Small intestine (tissue), 7 donors: ENCODE measurements around the gene ZSWIM6. TPM values are rescaled to one million over a fixed set of nuclear protein-coding genes. Genes with fewer than 3 reads are reported as not detected.

Experiments used
- DNase-seq, 2 donors: peaks; one replicate each; pipeline versions ENCODE4 v3.0.0 to v3.0.0-alpha.2; 2013
- FAIRE-seq: peaks from 2 replicates; lab custom pipeline; 2012; peaks lifted over from hg19 to GRCh38; lab: Jason Lieb, UNC
- H3K27ac ChIP-seq, 3 donors: one replicate each; pipeline ENCODE4 v1.5.1; 2013; ENCODE audit warnings: low read length in 2 of 3, mild to moderate bottlenecking in 2 of 3, control low read depth in 1 of 3, inconsistent platforms in 1 of 3, low read depth in 1 of 3, moderate library complexity in 1 of 3
- H3K27me3 ChIP-seq, 3 donors: one replicate each; pipeline ENCODE4 v1.6.1; 2013; ENCODE audit warnings: low read length in 3 of 3, inconsistent platforms in 1 of 3; ENCODE audit not compliant: control insufficient read depth in 3 of 3, insufficient read depth in 3 of 3
- H3K36me3 ChIP-seq, 3 donors: one replicate each; pipeline ENCODE4 v1.6.1; 2013; ENCODE audit warnings: low read length in 3 of 3, inconsistent platforms in 1 of 3, low read depth in 1 of 3, mild to moderate bottlenecking in 1 of 3, moderate library complexity in 1 of 3; ENCODE audit not compliant: control insufficient read depth in 3 of 3, insufficient read depth in 2 of 3
- H3K4me1 ChIP-seq, 3 donors: one replicate each; pipeline ENCODE4 v1.6.1; 2013; ENCODE audit warnings: low read length in 2 of 3, inconsistent platforms in 1 of 3, low read depth in 1 of 3, mild to moderate bottlenecking in 1 of 3, moderate library complexity in 1 of 3; ENCODE audit not compliant: control insufficient read depth in 3 of 3, insufficient read depth in 2 of 3
- H3K4me3 ChIP-seq, 3 donors: one replicate each; pipeline ENCODE4 v1.5.1; 2013; ENCODE audit warnings: low read length in 3 of 3, control low read depth in 1 of 3, inconsistent platforms in 1 of 3, low read depth in 1 of 3, mild to moderate bottlenecking in 1 of 3, moderate library complexity in 1 of 3
- H3K9me3 ChIP-seq, 2 donors: one replicate each; pipeline ENCODE4 v1.6.1; 2013; ENCODE audit warnings: low read depth in 1 of 2, low read length in 1 of 2; ENCODE audit not compliant: control insufficient read depth in 2 of 2, insufficient read depth in 1 of 2
- WGBS, 3 donors: extraction: QIAGEN DNeasy Blood & Tissue Kit; methylation state at CpG; one replicate each; pipeline ENCODE4 v1.1.7; 2013; 5-methylcytosine and 5-hydroxymethylcytosine counted together
- polyA plus RNA-seq, 4 donors: library from polyadenylated mRNA; stranded (reverse) in 3 of 4; unstranded in 1 of 4; fragments of 200-250 nt in 3 of 4; fragments of 120-200 nt in 1 of 4; gene quantifications; one replicate each; pipeline versions ENCODE4 v1.2.1 to v1.2.3, GENCODE V29; 2013
- donor health status: healthy with polysubstance abuse.
- donor health status: control.
- donor health status: control.
- donor health status: Bipolar disorder and iron deficiency.
- donor health status: healthy.

The ZSWIM6 gene
- polyA plus RNA-seq, 4 donors, result 3.2 to 14.6 (median 4.2) TPM

DNA sequence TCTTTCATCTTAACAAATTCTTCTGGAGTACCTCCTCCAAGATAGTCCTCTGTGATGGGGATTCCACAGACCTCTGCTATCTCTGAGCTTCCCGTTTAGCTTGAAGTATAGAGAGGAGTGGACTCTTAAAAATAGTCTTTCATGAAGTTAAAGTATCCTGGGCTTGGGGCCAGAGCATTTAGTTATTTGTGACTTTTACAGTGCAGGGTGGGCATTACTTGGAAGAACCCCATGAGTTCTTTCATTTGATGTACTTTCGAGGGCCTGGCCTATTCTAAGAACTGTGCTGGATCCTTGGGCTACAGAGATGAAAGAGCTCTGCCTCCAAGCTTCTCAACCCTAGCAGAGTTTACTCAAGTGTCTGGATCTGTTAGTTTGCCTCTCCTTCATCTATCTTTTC is 131.5 kb downstream of the ZSWIM6 start:
- H3K27me3 ChIP-seq, result no peaks in the 10 kb centered on the region
- WGBS, 3 donors, result 62 to 82% (median 68%) methylated on average over 2 of the region's 2 CpGs
- H3K36me3 ChIP-seq, result no peaks in the 10 kb centered on the region
- no peak for DNase-seq
- no peak overlapping the region for H3K27ac ChIP-seq
- no peak for FAIRE-seq
- H3K4me1 ChIP-seq, result peaks cover 4 to 15% (median 7%) of the 10 kb centered on the region in 3 donors
- H3K4me3 ChIP-seq, result no peak overlapping the region
- H3K9me3 ChIP-seq, result no peaks in the 10 kb centered on the region

DNA sequence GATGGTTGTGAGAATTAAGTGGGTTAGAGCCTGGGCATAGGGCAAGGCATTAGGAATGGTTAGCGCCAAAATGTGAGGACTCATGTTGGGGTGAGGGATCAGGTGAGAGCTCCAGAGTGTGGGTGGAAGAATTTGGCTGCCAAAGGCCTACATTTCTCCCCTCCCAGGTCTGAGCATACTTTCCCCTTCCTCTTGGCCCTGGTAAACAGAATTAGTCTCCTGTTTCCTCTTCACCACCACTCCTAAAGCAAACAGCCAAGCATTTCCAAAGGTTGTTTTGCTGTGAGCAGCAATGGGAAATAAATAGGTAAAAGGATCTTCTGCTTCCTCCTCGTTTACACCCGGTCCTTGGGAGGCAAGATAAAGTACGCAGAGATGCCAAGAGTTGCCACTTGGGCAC is 132.5 kb downstream of the ZSWIM6 start:
- Histone ChIP-seq H3K4me3 (no peak overlapping the region), H3K36me3 (no peaks in the 10 kb centered on the region), H3K27me3 (no peaks in the 10 kb centered on the region), H3K27ac (peak overlapping the region in 1 of 3 donors; percentile 39), H3K9me3 (no peaks in the 10 kb centered on the region), H3K4me1 (peaks cover 4 to 15% (median 7%) of the 10 kb centered on the region in 3 donors)
- FAIRE-seq (no peak), DNase-seq (peak in 1 of 2 donors; percentile 46)
- WGBS, 3 donors, result 38 to 68% (median 60%) methylated on average over 4 of the region's 4 CpGs

GRCh38 chr5:61465066-61465465 is 133.0 kb downstream of the ZSWIM6 start:
- FAIRE-seq, result no peak
- Histone ChIP-seq H3K27me3 (no peaks in the 10 kb centered on the region), H3K4me3 (no peak overlapping the region), H3K27ac (no peak overlapping the region), H3K4me1 (peaks cover 4 to 15% (median 7%) of the 10 kb centered on the region in 3 donors), H3K36me3 (no peaks in the 10 kb centered on the region), H3K9me3 (no peaks in the 10 kb centered on the region)
- DNase-seq, result no peak
- 74 to 97% (median 95%) methylated on average over 1 of the region's 1 CpG for WGBS, 3 donors

- H3K9me3 ChIP-seq, result no peaks in the 10 kb centered on the region
- 93 to 100% (median 100%) methylated on average over 1 of the region's 1 CpG for WGBS, 3 donors
- no peak overlapping the region for H3K27ac ChIP-seq
- peaks cover 4 to 15% (median 7%) of the 10 kb centered on the region in 3 donors for H3K4me1 ChIP-seq
- no peak overlapping the region for H3K4me3 ChIP-seq
- DNase-seq (no peak), FAIRE-seq (no peak)
- H3K36me3 ChIP-seq, result no peaks in the 10 kb centered on the region
- H3K27me3 ChIP-seq, result no peaks in the 10 kb centered on the region
These were observed 133.4 kb downstream of the ZSWIM6 start for GRCh38 chr5:61465496-61465895.

- FAIRE-seq, result no peak
- H3K4me1 ChIP-seq, result peaks cover 3 to 14% (median 7%) of the 10 kb centered on the region in 3 donors
- WGBS, 3 donors, result 34 to 78% (median 52%) methylated on average over 1 of the region's 1 CpG
These were observed 134.0 kb downstream of the ZSWIM6 start for GRCh38 chr5:61466017-61466416.

GRCh38 chr5:61467766-61468482 is 135.9 kb downstream of the ZSWIM6 start:
- H3K36me3 ChIP-seq, result no peaks in the 10 kb centered on the region
- H3K27ac ChIP-seq, result no peak overlapping the region
- no peak for FAIRE-seq
- H3K27me3 ChIP-seq, result no peaks in the 10 kb centered on the region
- peak in 1 of 2 donors; percentile 19 for DNase-seq
- no peak overlapping the region for H3K4me3 ChIP-seq
- H3K9me3 ChIP-seq, result peaks cover 0 to 9% of the 10 kb centered on the region in 2 donors
- 18 to 27% (median 26%) methylated on average over 2 of the region's 2 CpGs for WGBS, 3 donors
- peaks cover 2 to 9% (median 2%) of the 10 kb centered on the region in 3 donors for H3K4me1 ChIP-seq

More at GRCh38 chr5:61466017-61466416, 134.0 kb downstream of the ZSWIM6 start:
- no peak overlapping the region for H3K27ac ChIP-seq
- no peak overlapping the region for H3K4me3 ChIP-seq
- no peaks in the 10 kb centered on the region for H3K36me3 ChIP-seq
- no peaks in the 10 kb centered on the region for H3K27me3 ChIP-seq
- DNase-seq, result no peak
- peaks cover 0 to 2% of the 10 kb centered on the region in 2 donors for H3K9me3 ChIP-seq

GRCh38 chr5:61468483-61468865 is 136.4 kb downstream of the ZSWIM6 start:
- peaks cover 2 to 9% (median 2%) of the 10 kb centered on the region in 3 donors for H3K4me1 ChIP-seq
- H3K36me3 ChIP-seq, result no peaks in the 10 kb centered on the region
- H3K9me3 ChIP-seq, result peaks cover 0 to 9% of the 10 kb centered on the region in 2 donors
- no peak overlapping the region for H3K4me3 ChIP-seq
- H3K27me3 ChIP-seq, result no peaks in the 10 kb centered on the region
- no peak for DNase-seq
- H3K27ac ChIP-seq, result no peak overlapping the region
- no peak for FAIRE-seq
- 78 to 88% (median 84%) methylated on average over 2 of the region's 2 CpGs for WGBS, 3 donors

DNA sequence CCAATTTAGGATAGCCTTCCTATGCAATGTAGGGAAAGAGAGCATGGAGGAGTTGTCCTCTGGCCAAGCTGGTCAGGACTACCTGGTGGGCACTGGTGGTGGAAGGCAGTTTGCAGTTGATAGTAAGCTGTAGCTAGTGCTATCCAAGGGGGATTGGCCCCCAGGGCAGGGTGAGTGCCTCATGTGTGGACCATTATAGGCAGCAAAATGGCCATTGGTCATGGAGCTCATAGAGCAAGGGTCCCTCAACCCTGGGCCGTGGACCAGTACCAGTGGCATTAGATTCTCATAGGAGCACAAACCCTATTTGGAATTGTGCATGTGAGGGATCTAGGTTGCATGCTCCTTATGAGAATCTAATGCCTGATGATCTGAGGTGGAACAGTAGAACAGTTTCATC is 139.3 kb downstream of the ZSWIM6 start:
- Histone ChIP-seq H3K36me3 (no peaks in the 10 kb centered on the region), H3K27me3 (no peaks in the 10 kb centered on the region), H3K9me3 (peaks cover 0 to 9% of the 10 kb centered on the region in 2 donors), H3K27ac (no peak overlapping the region), H3K4me1 (peaks cover 0 to 2% (median 2%) of the 10 kb centered on the region in 3 donors), H3K4me3 (no peak overlapping the region)
- DNase-seq (no peak), FAIRE-seq (no peak)
- WGBS, 3 donors, result 83 to 100% (median 97%) methylated on average over 1 of the region's 1 CpG
